A673 (cell line): Measurements from ENCODE around the gene RBFOX2.

Source experiments
- CTCF ChIP-seq: fragments of 300-800, 200-600 bp; sonication (generic); conservative IDR thresholded peaks from 2 replicates; pipeline ENCODE4 v1.5.1; 2017; ENCODE audit warnings: low read depth, mild to moderate bottlenecking, antibody characterized with exemption, low read length, moderate library complexity, mixed read lengths
- EZH2 ChIP-seq: fragments of 200-600 bp; sonication (generic); IDR thresholded peaks from 2 replicates; pipeline ENCODE4 v1.6.1; 2017; ENCODE audit warnings: borderline replicate concordance, low read depth, mild to moderate bottlenecking, mixed read lengths, antibody characterized with exemption, low read length; ENCODE audit not compliant: poor library complexity, severe bottlenecking

DNA sequence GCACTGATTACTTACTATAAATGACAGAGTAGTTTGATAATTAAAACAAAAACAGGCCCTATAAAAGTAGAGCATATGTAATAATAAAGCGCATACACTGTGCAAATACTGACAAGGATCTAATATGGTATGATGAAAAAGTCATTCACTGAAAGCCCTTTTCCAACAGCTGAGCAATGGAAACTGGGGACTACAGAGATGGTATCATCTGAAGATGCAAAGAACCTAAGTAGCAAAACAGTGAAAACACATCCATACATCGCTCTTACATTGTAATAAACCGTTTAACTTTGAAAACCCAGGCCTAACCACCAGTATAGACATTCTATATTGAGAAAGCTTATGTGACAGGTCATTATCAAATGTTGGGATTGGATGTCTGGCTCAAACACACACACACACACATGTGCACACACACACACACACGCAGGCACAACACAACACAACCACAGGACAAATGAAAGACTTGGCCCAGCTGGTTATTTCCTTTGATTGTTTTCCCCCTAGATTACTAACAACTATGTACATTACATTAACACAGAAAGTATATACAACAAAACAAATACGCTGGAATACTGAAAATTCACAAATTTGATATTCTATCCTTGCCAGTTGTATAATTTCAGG, 191.4 kb downstream of the RBFOX2 start:
- TF ChIP-seq CTCF (no peak), EZH2 (no peak)
